ENCODE measurements around the gene CAPN7.
A peak's percentile ranks its signal among the peaks of the same experiment; 100 is the strongest.

Gene CAPN7

GRCh38 chr3:15272426-15273196 is 66.6 kb downstream of the CAPN7 start:
- no peak for DNase-seq

GRCh38 chr3:15273227-15273626 is 67.2 kb downstream of the CAPN7 start:
- DNase-seq = no peak

GRCh38 chr3:15276028-15276724 is 70.1 kb downstream of the CAPN7 start:
- DNase-seq = peak in 9 of 56 donors; percentile 21 to 69 (median 50)

GRCh38 chr3:15277861-15278500 is 71.9 kb downstream of the CAPN7 start:
- DNase-seq = no peak

GRCh38 chr3:15279205-15279604 is 73.2 kb downstream of the CAPN7 start:
- no peak for DNase-seq

GRCh38 chr3:15279671-15280402 is 73.8 kb downstream of the CAPN7 start:
- DNase-seq = peak in 3 of 56 donors; percentile 15 to 26 (median 24)

- peak in 4 of 56 donors; percentile 19 to 45 (median 32) for DNase-seq
These were observed 74.9 kb downstream of the CAPN7 start for GRCh38 chr3:15280853-15281532.

GRCh38 chr3:15281817-15282216 is 75.8 kb downstream of the CAPN7 start:
- DNase-seq = peak in 19 of 56 donors; percentile 14 to 66 (median 25)

- DNase-seq = no peak
These were observed 77.7 kb downstream of the CAPN7 start for GRCh38 chr3:15283702-15284101.

- peak in 4 of 56 donors; percentile 13 to 69 (median 32) for DNase-seq
These were observed 78.3 kb downstream of the CAPN7 start for GRCh38 chr3:15284121-15284889.

GRCh38 chr3:15286022-15286421 is 80.0 kb downstream of the CAPN7 start:
- no peak for DNase-seq

- DNase-seq = peak in 3 of 56 donors; percentile 27 to 51 (median 29)
These were observed 81.7 kb downstream of the CAPN7 start for GRCh38 chr3:15287565-15288330.

- no peak for DNase-seq
These were observed 82.4 kb downstream of the CAPN7 start for GRCh38 chr3:15288331-15289035.

- no peak for DNase-seq
These were observed 83.6 kb downstream of the CAPN7 start for GRCh38 chr3:15289661-15290060.

- no peak for DNase-seq
These were observed 84.7 kb downstream of the CAPN7 start for GRCh38 chr3:15290736-15291135.

- DNase-seq = no peak
These were observed 85.8 kb downstream of the CAPN7 start for GRCh38 chr3:15291589-15292541.

Data from nucleus accumbens (tissue), 56 donors.